GM12891 (cell line): Measurements from ENCODE around the gene APEH.

Experiments
- DNase-seq: peaks from one replicate; pipeline ENCODE4 v3.0.0; 2011; ENCODE audit warnings: low spot score; ENCODE audit not compliant: insufficient read length
- FAIRE-seq: peaks from 2 replicates; lab custom pipeline; 2011; peaks lifted over from hg19 to GRCh38; lab: Jason Lieb, UNC
- PAX5 ChIP-seq: IDR thresholded peaks from 2 replicates; pipeline ENCODE4 v1.6.1; 2011; ENCODE audit warnings: low read length, moderate library complexity, mild to moderate bottlenecking; ENCODE audit not compliant: insufficient read depth, severe bottlenecking
- POLR2A ChIP-seq: IDR thresholded peaks from 2 replicates; pipeline ENCODE4 v1.6.1; 2011; ENCODE audit warnings: low read depth, low read length, control low read depth
- POLR2AphosphoS5 ChIP-seq: IDR thresholded peaks from 2 replicates; pipeline ENCODE4 v1.6.1; 2011; ENCODE audit warnings: low read depth, low read length, control low read depth
- POU2F2 ChIP-seq: IDR thresholded peaks from 2 replicates; pipeline ENCODE4 v1.6.1; 2011; ENCODE audit warnings: low read depth, mild to moderate bottlenecking, control low read depth, low read length, moderate library complexity
- SPI1 ChIP-seq: IDR thresholded peaks from 2 replicates; pipeline ENCODE4 v1.6.1; 2011; ENCODE audit warnings: low read depth, low read length, control low read depth
- TAF1 ChIP-seq: IDR thresholded peaks from 2 replicates; pipeline ENCODE4 v1.6.1; 2011; ENCODE audit warnings: low read depth, low read length, control low read depth

Gene APEH

GRCh38 chr3:49649576-49649975, 24.6 kb upstream of the APEH start:
- TF ChIP-seq POLR2AphosphoS5 (no peak), TAF1 (no peak), POLR2A (no peak), POU2F2 (no peak), PAX5 (no peak), SPI1 (no peak)
- no peak for DNase-seq
- no peak for FAIRE-seq

- no peak for TF ChIP-seq POU2F2
- no peak for TF ChIP-seq POLR2AphosphoS5
- TF ChIP-seq PAX5 = no peak
- no peak for TF ChIP-seq SPI1
- no peak for TF ChIP-seq POLR2A
- no peak for TF ChIP-seq TAF1
- no peak for DNase-seq
- FAIRE-seq = no peak
These were observed 24.0 kb upstream of the APEH start for GRCh38 chr3:49650177-49650576.

- DNase-seq (no peak), FAIRE-seq (no peak)
- TF ChIP-seq SPI1 (no peak), TAF1 (no peak), PAX5 (no peak), POLR2A (no peak), POU2F2 (no peak), POLR2AphosphoS5 (no peak)
These were observed 23.5 kb upstream of the APEH start for GRCh38 chr3:49650637-49651036.

- TF ChIP-seq TAF1 (no peak), PAX5 (no peak), POLR2A (no peak), SPI1 (no peak), POLR2AphosphoS5 (no peak), POU2F2 (no peak)
- DNase-seq = no peak
- no peak for FAIRE-seq
These were observed 21.8 kb upstream of the APEH start for GRCh38 chr3:49652218-49652902.

- FAIRE-seq (no peak), DNase-seq (no peak)
- TF ChIP-seq POU2F2 (no peak), PAX5 (no peak), POLR2A (no peak), SPI1 (no peak), POLR2AphosphoS5 (no peak), TAF1 (no peak)
These were observed 21.2 kb upstream of the APEH start for GRCh38 chr3:49652903-49653415.

- DNase-seq (no peak), FAIRE-seq (no peak)
- TF ChIP-seq POLR2AphosphoS5 (no peak), POLR2A (no peak), SPI1 (no peak), TAF1 (no peak), POU2F2 (no peak)
These were observed 20.5 kb upstream of the APEH start for GRCh38 chr3:49653621-49654020.

GRCh38 chr3:49654176-49654825, 19.9 kb upstream of the APEH start:
- FAIRE-seq (no peak), DNase-seq (no peak)
- no peak for TF ChIP-seq POLR2AphosphoS5
- no peak for TF ChIP-seq TAF1
- TF ChIP-seq POU2F2 = no peak

GRCh38 chr3:49654955-49655556, 19.1 kb upstream of the APEH start:
- DNase-seq (no peak), FAIRE-seq (no peak)
- TF ChIP-seq POLR2AphosphoS5 = no peak
- TF ChIP-seq POU2F2 = no peak
- no peak for TF ChIP-seq TAF1

- DNase-seq = no peak
- no peak for FAIRE-seq
- TF ChIP-seq POU2F2 (no peak), PAX5 (no peak)
These were observed 18.3 kb upstream of the APEH start for GRCh38 chr3:49655731-49656285.

- TF ChIP-seq POU2F2 (no peak), TAF1 (no peak)
- no peak for FAIRE-seq
- DNase-seq = no peak
These were observed 17.5 kb upstream of the APEH start for GRCh38 chr3:49656541-49657112.
